GM19438 (cell line): Measurements from ENCODE around the gene KLC1.

ENCODE experiments used
- ATAC-seq: cut with Tn5 transposase; IDR thresholded peaks from one replicate; pipeline ENCODE4 v1.9.1; 2021; ENCODE audit warnings: low read depth; ENCODE audit not compliant: unreplicated experiment

Gene KLC1

DNA sequence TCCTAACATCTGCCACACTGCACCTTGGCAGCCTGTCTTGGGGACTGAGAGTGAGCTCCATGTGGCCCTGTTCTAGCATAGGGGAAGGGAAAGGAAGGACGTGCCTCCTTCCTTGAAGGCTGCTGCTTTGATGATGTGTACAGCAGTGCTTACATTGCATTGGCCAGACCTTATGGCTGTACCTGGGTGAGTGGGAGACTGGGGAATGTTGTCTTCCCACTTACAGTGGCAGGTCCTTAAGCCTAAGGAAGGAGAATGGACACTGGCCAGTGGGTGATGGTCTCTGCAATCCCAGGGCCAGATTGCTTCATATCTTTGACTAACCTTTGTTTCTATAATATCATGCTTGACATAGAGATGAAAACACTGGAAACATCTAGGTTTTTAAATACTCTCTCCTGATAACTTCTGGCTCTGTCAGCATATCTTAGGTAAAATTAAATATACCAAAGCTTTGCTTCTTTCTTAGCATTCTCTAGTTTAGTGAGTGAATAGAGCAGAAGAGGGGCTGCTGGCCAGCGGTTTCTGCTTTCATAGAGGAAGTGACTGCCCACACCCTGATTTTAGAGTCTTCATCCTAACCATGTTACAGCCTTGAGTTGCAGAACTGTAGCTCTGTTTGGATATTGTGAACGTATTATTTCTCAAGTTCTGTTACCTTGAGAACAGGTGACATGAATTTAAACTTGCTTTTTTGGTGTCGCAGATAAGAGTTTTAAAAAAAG is 27.2 kb downstream of the KLC1 start:
- no peak for ATAC-seq

DNA sequence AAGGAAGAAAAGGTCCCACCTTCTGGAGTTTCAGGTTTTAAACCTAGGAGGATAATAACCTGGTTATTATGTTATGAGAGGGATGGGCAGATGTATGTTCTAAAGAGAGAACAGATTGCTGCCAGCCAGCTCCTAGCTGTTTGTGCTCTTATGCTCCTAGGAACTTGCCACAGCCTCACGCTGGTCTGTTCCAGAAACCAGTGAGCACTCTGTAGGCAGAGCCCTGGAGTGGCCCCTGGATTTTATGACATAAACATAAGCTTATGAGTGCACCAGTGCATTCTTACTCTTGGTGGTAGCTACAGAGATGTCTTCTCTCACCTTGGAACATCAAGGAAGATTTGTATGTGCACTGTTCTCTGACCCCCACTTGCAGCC is 27.7 kb downstream of the KLC1 start:
- no peak for ATAC-seq

DNA sequence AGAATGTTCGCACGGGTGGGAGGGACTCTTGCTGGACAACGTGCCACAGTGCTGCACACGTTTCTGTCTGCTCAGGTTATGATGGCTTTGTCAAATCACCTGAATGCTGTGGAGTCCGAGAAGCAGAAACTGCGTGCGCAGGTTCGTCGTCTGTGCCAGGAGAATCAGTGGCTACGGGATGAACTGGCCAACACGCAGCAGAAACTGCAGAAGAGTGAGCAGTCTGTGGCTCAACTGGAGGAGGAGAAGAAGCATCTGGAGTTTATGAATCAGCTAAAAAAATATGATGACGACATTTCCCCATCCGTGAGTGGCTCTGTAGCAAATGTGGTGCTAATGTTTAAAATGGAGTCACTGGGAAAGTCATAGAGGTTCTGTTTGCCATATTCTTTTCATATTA is 28.5 kb downstream of the KLC1 start:
- ATAC-seq: no peak

DNA sequence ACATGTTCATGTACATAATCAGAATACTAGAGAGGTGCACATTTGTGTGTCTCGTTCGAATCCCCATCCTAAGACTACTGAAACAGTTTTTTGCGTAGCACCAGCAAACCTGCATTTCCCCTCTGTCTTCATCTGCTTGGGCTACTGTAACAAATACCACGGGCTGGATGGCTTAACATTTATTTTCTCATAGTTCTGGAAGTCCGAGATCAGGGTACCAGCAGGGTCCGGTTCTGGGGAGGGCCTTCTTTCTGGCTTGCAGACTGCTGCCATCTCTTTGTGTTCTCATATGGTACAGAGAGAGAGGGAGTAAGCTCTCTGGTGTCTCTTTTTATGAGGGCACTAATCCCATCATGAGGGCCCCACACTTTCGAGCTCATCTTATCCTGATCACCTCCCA is 30.6 kb downstream of the KLC1 start:
- ATAC-seq: no peak

DNA sequence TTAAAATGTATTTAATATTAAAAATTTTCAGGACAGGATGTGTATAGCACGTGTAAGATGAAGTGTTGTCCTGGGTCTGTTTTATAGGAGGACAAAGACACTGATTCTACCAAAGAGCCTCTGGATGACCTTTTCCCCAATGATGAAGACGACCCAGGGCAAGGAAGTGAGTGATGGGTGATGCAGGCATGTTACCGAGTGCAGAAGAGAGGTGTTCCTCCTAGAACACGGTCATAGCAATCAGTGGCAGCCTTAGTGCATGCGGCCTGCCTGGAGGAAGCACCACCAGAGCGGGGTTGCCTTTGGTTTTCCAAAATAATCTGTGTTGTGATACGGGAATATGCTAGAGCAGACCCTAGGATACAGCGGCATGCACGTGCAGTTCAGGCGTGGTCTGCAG is 33.0 kb downstream of the KLC1 start:
- no peak for ATAC-seq

DNA sequence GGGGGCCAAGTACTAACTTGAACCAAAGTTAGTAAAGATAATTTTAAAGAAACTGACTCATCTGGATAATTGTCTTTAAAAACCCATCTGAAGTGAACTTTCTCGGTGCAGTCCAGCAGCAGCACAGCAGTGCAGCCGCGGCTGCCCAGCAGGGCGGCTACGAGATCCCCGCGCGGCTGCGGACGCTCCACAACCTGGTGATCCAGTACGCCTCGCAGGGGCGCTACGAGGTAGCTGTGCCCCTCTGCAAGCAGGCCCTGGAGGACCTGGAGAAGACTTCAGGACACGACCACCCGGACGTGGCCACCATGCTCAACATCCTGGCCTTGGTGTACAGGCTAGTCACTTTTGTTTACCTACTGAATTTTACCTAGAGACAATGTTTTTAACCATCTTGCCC is 33.6 kb downstream of the KLC1 start:
- ATAC-seq: no peak

DNA sequence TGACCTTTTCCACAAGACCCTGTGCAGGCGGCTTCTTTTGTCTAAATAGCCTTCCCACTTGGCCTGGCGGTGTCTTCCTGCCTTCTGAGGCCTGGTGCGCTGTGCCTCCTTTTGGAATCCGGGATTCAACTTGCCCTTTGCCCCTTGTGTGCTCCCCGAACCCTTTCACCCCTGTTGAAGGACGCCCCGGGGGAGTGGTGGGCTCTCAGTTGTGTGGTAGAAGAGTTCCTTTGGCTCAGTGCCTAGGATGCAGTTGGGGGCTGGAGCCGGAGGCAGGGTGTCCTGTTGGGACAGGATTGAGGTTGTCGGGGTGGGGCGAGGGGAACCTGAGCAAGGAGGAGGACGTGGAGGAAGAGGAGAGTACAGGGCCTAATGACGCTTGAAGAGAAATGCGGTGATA is 34.5 kb downstream of the KLC1 start:
- ATAC-seq: no peak

DNA sequence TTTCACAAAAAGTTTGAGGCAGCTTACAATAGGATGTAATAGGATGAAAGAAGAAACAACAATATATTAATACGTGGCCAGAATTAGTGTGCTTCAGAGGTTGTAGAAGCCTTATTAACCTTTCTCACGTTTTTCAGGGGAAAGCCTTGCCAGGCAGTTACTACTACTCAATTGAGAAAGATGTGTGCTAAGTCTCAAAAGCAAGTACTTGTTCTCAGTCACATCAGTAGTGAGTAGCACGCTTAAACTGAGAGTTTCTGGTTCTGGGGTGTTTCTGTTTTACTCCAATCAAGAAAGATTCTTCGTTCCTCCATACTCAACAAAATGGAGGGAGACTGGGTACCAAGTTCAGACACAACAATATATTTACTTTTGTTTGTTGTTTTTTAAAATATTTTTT is 38.7 kb downstream of the KLC1 start:
- ATAC-seq: no peak

DNA sequence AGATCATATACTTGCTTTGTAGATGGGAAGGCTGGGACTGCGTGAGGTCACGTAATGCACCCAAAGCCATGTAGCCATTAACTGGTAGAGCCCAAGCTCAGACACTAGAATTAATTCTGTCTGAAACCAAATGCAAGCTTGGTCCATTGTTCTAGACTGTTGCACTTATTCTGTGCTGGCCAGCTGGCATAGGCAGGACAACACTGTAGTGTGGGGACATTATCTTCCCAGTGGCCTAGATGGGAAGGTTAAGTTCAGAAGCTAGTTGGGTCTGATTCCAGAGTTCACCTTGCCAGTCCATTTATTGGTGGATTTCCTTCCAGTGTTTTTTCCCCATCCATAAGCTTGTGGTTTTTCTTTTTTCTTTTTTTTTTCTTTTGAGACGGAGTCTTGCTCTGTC is 39.1 kb downstream of the KLC1 start:
- ATAC-seq: no peak

DNA sequence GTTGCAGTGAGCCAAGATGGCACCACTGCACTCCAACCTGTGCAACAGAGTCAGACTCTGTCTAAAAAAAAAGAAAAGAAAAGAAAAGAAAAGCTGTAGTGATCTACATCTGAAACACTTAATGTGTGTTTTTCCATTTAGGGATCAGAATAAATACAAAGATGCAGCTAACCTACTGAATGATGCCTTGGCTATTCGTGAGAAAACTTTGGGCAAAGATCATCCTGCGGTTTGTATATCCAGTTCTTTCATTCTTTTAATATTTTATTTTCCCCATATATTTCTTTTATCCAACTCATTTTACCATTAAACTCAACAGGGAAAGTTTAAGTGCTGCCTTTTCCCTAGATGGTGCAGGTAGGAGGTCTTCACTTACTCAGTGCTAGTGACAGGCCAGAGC is 40.4 kb downstream of the KLC1 start:
- no peak for ATAC-seq

DNA sequence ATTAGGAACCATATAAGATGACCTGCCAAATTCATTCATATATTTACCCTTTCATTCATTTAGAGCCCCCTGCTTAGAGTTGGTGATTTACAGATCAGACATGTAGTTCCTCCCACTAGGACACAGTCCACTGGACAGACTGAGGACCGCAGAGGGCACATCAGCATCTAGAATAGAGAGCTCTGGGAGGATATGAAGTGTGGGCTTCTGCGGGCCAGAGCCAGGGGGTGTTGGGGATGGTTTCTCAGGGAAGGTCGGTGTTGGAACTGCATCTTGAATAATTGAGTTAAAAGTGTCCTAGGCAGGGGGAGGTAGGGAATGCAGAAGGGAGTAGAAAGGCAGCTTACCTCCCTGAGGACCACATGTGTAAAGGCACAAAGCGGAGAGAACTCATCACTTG is 42.9 kb downstream of the KLC1 start:
- no peak for ATAC-seq

DNA sequence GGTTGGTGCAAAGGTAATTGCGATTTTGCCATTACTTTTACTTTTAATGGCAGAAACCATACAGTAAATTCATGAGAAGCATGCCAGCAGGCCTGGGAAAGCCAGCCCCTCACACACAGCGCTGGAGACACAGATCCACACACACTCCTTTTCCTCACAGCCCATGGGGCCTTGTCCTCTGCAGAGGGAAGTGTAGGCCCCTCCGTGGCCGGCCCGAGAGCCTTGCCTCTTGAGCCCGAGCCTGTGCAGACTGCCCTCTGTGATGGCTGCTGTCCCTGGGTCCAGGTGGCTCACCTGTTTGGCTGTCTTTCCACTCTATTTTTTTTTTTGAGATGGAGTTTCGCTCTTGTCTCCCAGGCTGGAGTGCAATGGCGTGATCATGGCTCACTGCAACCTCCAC is 46.9 kb downstream of the KLC1 start:
- ATAC-seq: no peak

DNA sequence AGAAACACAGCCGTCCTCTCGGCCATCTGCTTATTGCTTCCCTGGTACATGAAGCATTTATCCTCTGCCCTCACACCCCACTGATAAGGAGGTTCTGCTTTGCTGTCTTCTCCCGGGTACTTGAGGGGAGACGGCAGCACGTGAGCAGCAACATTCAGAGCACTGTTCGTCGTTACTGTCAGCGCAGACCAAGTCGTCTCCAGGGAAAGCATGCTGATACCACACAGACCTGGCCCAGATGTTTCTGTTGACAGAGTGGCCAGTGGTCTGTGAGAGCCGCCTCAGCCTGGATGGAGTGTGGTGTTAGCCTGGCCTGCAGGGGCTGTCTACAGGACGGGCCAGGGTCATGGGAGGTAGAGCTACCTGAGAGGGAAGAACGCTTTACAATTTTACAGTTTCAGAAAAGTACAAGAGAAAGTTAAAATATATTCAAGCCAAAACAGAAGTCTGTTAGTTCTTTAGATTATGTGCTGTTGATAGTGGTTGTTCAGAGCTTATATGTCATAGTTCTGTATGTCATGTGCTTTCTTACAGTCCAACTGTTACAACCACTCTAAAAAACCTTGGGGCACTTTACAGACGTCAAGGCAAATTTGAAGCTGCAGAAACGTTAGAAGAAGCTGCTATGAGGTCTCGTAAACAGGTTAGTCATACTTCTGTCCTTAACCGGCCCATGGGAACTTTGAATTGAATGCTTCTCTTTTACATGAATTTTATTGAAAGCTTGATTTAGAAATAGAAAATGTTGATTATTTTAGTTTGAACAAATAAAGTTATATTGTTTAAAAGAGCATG is 48.1 kb downstream of the KLC1 start:
- ATAC-seq: no peak

DNA sequence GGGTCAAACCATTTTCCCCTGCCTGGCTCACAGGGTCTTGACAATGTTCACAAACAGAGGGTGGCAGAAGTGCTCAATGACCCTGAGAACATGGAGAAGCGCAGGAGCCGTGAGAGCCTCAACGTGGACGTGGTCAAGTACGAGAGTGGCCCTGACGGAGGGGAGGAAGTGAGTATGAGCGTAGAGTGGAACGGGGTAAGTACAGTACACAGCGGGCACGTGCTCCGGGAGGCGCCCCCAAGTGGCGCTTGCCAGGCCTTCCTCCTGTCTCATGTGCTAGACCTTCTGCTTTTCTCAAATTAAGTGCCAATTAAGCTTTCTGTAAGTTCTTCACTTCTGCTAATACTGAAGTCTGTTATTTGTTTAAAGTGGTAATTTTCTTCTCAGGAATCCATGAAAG is 50.3 kb downstream of the KLC1 start:
- ATAC-seq: no peak

DNA sequence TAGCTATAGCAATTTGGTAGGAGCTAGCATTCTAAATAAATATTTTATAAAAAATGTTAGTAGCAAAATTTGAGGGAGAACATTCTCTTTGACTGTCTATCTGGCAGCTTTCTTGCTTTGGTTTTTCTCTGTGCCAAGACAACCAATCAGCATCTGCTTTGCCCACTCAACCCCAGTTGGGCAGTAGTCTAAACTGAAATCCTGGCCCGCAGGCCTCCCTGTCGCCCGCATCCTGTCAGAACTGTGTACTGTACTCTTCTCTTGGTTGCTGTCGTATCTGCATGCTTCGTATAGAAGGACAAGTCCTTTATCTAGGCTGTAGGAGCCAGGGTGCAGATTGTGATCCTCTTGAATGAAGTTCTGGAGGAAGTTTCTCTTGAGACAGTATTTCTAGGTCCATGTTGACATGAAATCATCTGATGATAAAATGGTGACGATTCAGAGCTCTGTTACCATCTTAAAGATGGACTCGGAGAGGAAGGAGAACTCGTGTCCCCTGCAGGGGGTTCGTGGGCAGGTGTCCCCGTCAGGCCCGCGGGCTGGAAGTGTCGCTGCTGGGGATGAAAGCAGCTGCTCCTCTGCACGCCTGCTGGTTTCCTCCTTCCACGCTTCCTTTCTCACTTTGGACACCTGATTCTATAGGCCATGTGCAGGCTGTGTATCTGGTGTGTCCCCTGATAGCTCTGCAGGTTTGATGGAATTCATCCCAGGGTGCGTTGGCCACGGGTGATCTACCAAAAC is 51.6 kb downstream of the KLC1 start:
- ATAC-seq: no peak

DNA sequence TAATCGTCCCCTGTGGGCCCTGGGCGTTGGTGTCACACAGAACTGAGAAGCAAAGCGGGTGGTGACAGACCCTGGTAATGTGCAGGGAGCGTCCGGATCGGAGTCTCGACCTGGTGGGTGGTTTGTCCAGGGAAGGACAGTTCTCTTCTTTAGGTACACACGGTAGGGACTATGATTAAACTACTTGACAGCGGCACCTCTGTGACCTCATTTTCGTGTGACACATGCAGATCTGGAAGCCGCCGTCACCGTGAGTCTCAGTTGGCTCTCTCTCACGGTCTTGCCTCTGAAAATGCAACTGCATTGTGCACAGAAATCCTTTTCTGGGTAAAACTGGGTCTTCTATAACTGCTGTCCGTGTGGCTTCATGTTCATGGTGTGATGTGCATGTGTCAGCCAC is 54.1 kb downstream of the KLC1 start:
- ATAC-seq: no peak

DNA sequence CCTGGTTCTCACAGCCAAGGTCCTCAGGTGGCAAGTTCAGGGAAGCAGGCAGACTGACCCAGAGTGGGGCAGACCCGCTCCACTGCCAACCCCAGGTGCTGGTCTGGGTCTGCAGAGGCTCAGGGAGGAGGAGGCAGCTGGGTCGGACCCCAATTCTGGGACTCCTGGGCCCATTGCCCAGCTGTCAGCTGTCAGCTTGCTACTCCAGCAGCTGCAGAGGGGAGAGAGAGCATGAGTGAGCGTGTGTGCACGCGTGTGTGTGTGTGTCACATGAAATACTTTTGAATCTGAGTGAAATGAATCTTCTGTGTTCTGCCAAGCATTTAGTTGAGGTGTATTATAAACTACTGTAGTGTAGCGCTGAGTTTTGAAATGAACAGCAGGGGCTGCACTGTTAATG is 55.5 kb downstream of the KLC1 start:
- ATAC-seq: no peak

DNA sequence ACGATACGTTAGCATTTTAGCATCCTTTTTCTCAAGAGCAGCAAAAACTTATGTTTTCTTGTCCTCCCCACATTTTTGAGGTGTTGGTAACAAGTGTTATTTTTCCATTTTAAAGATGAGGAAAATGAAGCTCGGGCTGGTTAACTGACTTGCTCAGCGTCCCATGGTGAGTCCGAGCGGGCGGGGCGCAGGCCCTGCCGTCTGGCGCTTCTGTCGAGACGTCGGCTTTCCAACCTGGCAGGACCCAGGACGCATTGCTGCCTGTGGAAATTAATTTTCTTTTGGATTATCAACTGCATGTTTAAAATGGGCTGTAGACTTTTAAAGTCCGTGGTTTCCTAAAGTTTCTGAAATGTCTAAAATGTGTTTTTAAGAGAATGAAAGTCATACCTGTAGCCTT is 55.9 kb downstream of the KLC1 start:
- ATAC-seq: no peak

DNA sequence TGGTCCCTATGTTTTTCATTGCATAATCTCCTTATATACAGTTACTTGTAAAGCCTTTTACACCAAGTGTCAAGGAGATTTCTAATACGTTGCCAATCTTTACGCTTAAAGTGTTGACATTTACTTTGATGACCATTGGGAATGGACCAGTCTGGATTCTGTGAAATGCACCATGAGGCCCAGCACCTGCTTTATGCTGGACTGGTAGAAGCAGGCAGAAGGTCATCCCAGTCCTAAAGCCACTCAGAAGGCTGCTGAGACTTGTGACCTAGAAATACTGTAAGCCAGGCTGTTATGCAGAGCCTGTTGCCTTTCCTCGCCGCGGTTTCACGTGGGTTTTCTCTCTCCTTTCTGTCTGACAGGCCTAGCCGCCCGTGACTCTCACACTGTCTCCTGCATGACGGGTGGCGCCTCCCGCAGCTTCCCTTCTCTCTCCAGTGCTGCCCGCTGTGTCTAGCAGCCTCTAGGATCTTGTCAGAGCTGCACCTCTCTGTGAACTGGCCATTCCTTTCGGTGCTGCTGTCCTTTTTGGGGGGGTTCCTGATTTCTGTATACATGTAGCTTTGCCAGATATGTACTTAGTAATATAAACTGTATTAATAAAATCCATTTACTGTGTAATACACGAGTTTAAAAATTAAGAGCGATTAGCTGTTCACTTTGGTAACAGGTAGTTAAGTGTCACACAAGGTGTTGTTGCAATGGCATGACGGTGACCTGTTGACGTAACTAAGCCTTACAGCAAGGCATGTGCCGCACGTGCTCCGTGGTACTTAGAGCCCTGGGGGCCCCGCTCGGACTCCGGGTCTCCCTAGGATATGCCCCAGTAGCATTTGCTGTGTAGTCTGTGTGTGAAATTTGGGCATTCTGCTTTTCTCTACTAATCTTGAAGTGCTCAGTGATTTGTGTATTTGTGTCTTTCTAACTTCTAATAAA is 56.5 kb downstream of the KLC1 start:
- no peak for ATAC-seq

DNA sequence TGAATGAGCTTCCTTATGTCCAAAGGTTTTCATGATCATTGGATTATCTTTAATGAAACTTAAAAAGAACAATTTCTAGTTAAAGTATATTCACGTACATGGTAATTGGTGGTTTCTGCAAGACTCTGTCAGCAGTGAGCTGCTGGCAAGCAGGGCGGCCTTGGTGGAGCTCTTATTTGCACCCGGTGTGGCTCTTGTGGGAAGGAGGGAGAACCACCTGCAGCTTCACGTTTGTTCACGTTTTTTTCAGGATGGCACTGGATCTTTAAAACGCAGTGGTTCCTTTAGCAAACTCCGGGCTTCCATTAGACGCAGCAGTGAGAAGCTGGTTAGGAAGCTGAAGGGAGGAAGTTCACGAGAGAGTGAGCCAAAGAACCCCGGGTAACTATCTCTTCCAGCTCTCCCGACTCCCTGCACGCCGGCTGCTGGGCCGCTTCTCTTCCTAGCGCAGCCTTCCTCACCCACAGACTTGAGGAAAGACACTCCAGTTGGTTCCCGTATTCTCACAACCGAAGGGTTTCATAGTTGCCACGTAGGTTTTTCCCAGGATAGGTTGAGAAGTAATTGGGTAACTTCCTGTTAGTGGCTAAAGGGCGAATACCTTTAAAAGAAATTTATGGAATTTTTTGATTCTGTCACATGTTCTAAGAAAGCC is 57.9 kb downstream of the KLC1 start:
- no peak for ATAC-seq
